Daoy (cell line): ENCODE results near the gene ATP9B. TPM values are rescaled to one million over a fixed set of nuclear protein-coding genes. Genes with fewer than 3 reads are reported as not detected.
A peak's percentile ranks its signal among the peaks of the same experiment; 100 is the strongest.

ENCODE experiments used
- DNase-seq: peaks from one replicate; pipeline ENCODE4 v3.0.0-alpha.2; 2015; ENCODE audit warnings: low read depth
- total RNA-seq: library from RNA; depleted of rRNA; stranded (reverse); fragments of >200 nt; shearing (Covaris generic); gene quantifications from 2 replicates; pipeline ENCODE4 v1.2.3, GENCODE V29; 2014; rRNA removed

The ATP9B gene
- 7.3 and 8.2 TPM in 2 replicates for total RNA-seq

- DNase-seq: peak; percentile 93
Measured at GRCh38 chr18:79068937-79069716, at the start of gene ATP9B. Gene ATP9B, plus strand, starts transcription at chr18:79069394. Its CDS starts 17 bp downstream, at chr18:79069411.

GRCh38 chr18:79019881-79020280 is 49.3 kb upstream of the ATP9B start:
- DNase-seq: no peak

GRCh38 chr18:79022603-79023002 is 46.6 kb upstream of the ATP9B start:
- DNase-seq: no peak

GRCh38 chr18:79026491-79026890 is 42.7 kb upstream of the ATP9B start:
- DNase-seq: no peak

- no peak for DNase-seq
Measured at GRCh38 chr18:79030680-79031079, 38.5 kb upstream of the ATP9B start.

- DNase-seq: no peak
Measured at GRCh38 chr18:79042276-79042675, 26.9 kb upstream of the ATP9B start.

- DNase-seq: no peak
Measured at GRCh38 chr18:79043288-79043687, 25.9 kb upstream of the ATP9B start.

GRCh38 chr18:79046522-79046921 is 22.7 kb upstream of the ATP9B start:
- DNase-seq: peak; percentile 13

- DNase-seq: peak; percentile 62
Measured at GRCh38 chr18:79047556-79048244, 21.5 kb upstream of the ATP9B start.

GRCh38 chr18:79048245-79048632 is 21.0 kb upstream of the ATP9B start:
- DNase-seq: no peak

- DNase-seq: no peak
Measured at GRCh38 chr18:79049506-79049905, 19.7 kb upstream of the ATP9B start.

GRCh38 chr18:79050005-79050404 is 19.2 kb upstream of the ATP9B start:
- DNase-seq: no peak

- DNase-seq: no peak
Measured at GRCh38 chr18:79056827-79057367, 12.3 kb upstream of the ATP9B start.

GRCh38 chr18:79058007-79058406 is 11.2 kb upstream of the ATP9B start:
- no peak for DNase-seq

- no peak for DNase-seq
Measured at GRCh38 chr18:79062806-79063205, 6.4 kb upstream of the ATP9B start.

- no peak for DNase-seq
Measured at GRCh38 chr18:79064228-79064627, 5.0 kb upstream of the ATP9B start.

- no peak for DNase-seq
Measured at GRCh38 chr18:79065802-79066201, 3.4 kb upstream of the ATP9B start.

GRCh38 chr18:79067611-79068010 is 1.6 kb upstream of the ATP9B start:
- DNase-seq: no peak

GRCh38 chr18:79068341-79068936 is 755 bp upstream of the ATP9B start:
- no peak for DNase-seq

GRCh38 chr18:79069717-79070151 is 540 bp downstream of the ATP9B start:
- DNase-seq: no peak

- DNase-seq: no peak
Measured at GRCh38 chr18:79070486-79070885, 1.3 kb downstream of the ATP9B start.

GRCh38 chr18:79071037-79071436 is 1.8 kb downstream of the ATP9B start:
- DNase-seq: no peak
